HFF-Myc (cell line): ENCODE measurements around the gene ATF6.

Source experiments
- DNase-seq: peaks from one replicate; pipeline ENCODE4 v3.0.0-alpha.2; 2011; ENCODE audit warnings: low read depth; ENCODE audit errors: extremely low read depth
- H3K4me3 ChIP-seq: replicated peaks from 2 replicates; pipeline ENCODE4 v1.5.1; 2011; ENCODE audit warnings: low read depth, mild to moderate bottlenecking, control low read depth, low read length
- TF ChIP-seq, protein P1 (sequence below): IDR thresholded peaks from 2 replicates; pipeline ENCODE4 v1.5.1; 2012; ENCODE audit warnings: mild to moderate bottlenecking, low read depth, low read length, control low read depth; ENCODE audit errors: missing control alignments

The ATF6 gene

DNA sequence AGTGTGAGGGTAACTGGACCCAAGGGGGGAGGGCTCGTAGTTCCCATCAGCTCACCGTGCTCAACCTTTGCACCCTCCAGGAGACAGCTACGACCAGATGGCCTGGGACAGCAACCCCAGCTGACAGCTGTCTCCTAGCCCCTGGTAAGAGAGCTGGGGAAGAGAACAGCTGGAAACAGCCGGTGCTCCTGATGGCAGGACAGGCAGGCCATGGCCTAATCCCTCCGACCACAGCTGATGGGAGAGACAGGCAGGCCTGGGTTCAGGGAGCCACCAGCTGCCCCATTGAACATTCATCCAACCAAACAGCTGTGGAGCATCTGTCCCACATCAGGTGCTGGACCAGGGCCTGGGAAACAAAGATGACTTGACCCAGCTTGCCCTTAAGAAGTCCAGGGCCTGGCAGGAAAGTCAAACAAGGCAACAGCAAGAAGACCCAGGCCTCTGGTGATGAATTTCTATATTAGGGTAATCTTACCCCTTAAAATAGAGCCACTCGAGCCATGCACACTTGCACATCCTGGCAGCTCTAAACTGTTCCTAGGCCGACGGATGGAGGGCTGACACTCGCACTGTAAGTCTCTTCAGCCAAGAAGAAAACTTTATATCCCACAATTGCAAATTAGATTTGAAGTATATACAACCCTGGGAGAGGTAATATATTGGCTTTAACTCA is 245.4 kb downstream of the ATF6 start:
- DNase-seq = no peak
- TF ChIP-seq, protein P1, sequence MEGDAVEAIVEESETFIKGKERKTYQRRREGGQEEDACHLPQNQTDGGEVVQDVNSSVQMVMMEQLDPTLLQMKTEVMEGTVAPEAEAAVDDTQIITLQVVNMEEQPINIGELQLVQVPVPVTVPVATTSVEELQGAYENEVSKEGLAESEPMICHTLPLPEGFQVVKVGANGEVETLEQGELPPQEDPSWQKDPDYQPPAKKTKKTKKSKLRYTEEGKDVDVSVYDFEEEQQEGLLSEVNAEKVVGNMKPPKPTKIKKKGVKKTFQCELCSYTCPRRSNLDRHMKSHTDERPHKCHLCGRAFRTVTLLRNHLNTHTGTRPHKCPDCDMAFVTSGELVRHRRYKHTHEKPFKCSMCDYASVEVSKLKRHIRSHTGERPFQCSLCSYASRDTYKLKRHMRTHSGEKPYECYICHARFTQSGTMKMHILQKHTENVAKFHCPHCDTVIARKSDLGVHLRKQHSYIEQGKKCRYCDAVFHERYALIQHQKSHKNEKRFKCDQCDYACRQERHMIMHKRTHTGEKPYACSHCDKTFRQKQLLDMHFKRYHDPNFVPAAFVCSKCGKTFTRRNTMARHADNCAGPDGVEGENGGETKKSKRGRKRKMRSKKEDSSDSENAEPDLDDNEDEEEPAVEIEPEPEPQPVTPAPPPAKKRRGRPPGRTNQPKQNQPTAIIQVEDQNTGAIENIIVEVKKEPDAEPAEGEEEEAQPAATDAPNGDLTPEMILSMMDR = no peak
- H3K4me3 ChIP-seq = no peak overlapping the region

DNA sequence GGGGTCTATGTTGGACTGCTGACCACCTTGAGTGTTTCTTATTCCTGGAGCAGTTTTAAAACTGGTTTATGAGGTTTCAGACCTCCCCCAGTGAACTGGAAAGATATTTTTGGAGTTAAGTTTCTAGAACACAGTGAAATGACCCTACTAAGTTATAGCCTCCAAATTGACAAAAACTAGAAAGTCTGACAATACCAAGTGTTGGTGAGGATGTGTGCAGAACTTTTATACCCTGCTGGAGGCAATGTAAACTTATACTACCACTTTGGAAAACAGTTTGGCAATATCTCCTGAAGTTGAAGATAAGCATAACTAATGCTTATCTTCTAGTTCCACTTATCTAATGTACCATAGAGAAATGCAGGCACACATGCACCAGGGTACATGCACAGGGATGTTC is 247.2 kb downstream of the ATF6 start:
- DNase-seq = no peak
- TF ChIP-seq, protein P1 = no peak
- no peak overlapping the region for H3K4me3 ChIP-seq
